Adrenal gland (tissue), 12 donors: ENCODE measurements around the gene ADAMTSL1. TPM values are rescaled to one million over a fixed set of nuclear protein-coding genes. Genes with fewer than 3 reads are reported as not detected.

Source experiments
- DNase-seq, 7 donors: peaks; one replicate each; pipeline ENCODE4 v3.0.0-alpha.2; 2019 to 2020
- H3K27ac ChIP-seq, 5 donors: fragments of 200-600 bp; sonication (generic) in 4 of 5; 1 replicate in 3 of 5; 2 replicates in 2 of 5; pipeline versions ENCODE4 v1.5.1 to v1.8.0; 2016 to 2020; ENCODE audit warnings: mild to moderate bottlenecking in 1 of 5
- H3K27me3 ChIP-seq: fragments of 200-600 bp; 2 replicates; pipeline ENCODE4 v1.8.0; 2021
- H3K36me3 ChIP-seq, 2 donors: fragments of 200-600 bp; replicated peaks in 1 of 2; 1 replicate in 1 of 2; 2 replicates in 1 of 2; pipeline versions ENCODE4 v1.5.1 to v1.8.0; 2018 to 2022
- H3K4me1 ChIP-seq, 2 donors: fragments of 200-600 bp; replicated peaks in 1 of 2; 1 replicate in 1 of 2; 2 replicates in 1 of 2; pipeline versions ENCODE4 v1.5.1 to v1.8.0; 2018 to 2021
- H3K4me3 ChIP-seq, 4 donors: fragments of 200-600 bp; sonication (generic) in 3 of 4; one replicate each; pipeline ENCODE4 v1.5.1; 2016 to 2018
- H3K9me3 ChIP-seq, 3 donors: fragments of 200-600 bp; sonication (generic) in 1 of 3; replicated peaks in 1 of 3; 1 replicate in 2 of 3; 2 replicates in 1 of 3; pipeline versions ENCODE4 v1.5.1 to v1.8.0; 2016 to 2021
- POLR2A ChIP-seq, 2 donors: fragments of 450-650 bp; IDR thresholded peaks; one replicate each; pipeline ENCODE4 v1.6.1; 2017; ENCODE audit warnings: antibody characterized with exemption in 2 of 2, mild to moderate bottlenecking in 2 of 2, moderate library complexity in 1 of 2
- WGBS, 4 donors: extraction: QIAGEN DNeasy Blood & Tissue Kit in 2 of 4; methylation state at CpG; one replicate each; pipeline versions ENCODE4 v1.1.5 to v1.1.7; 2013 to 2017; 5-methylcytosine and 5-hydroxymethylcytosine counted together
- intact Hi-C, 2 donors: fragments of 100-400 bp; cut with DNase I; formaldehyde crosslinking; loops; one replicate each; pipeline versions ENCODE4 v1.14.1 to v1.15.0; 2022 to 2023
- polyA plus RNA-seq, 3 donors: library from polyadenylated mRNA; stranded (reverse); fragments of 200-250 nt in 2 of 3; fragments of 350-450 nt in 1 of 3; fragmentation: Illumina TruSeq in 1 of 3; extraction: RNeasy Lipid Tissue Mini Kit (QIAGEN cat#74804) in 1 of 3; gene quantifications; one replicate each; pipeline ENCODE4 v1.2.3, GENCODE V29; 2013 to 2014
- total RNA-seq, 9 donors: library from RNA; depleted of rRNA in 4 of 9; stranded (reverse); fragments of >200 nt in 4 of 9; fragments of 120-200 nt in 1 of 9; fragmentation: NEBNext Ultra II Directional in 1 of 9; extraction: Animal tissue kit (Norgen Biotek cat#: 25700) in 1 of 9; gene quantifications; one replicate each; pipeline versions ENCODE4 v1.1.0 to v1.2.4, GENCODE V29; 2013 to 2023
- TF ChIP-seq, protein P1 (sequence below), 6 experiments: fragments of 450-650 bp in 4 of 6; fragments of 200-600 bp in 2 of 6; sonication (generic) in 1 of 6; IDR thresholded peaks; 1 replicate in 5 of 6; 2 replicates in 1 of 6; pipeline versions ENCODE4 v1.5.1 to v1.8.0; 2016 to 2021; ENCODE audit warnings: antibody characterized with exemption in 6 of 6, mild to moderate bottlenecking in 2 of 6, moderate library complexity in 1 of 6
- donor health status: healthy with polysubstance abuse.
- donor health status: Bipolar disorder and iron deficiency.
- donor health status: DM: yes; HTN: yes; CAD: no.
- donor health status: DM: no; HTN: no; CAD: no.
- donor health status: DM: no; HTN: no; CAD: no.
- donor health status: DM: yes; HTN: yes; CAD: no.

Gene ADAMTSL1
- total and polyA plus RNA-seq, 12 donors = 4.9 to 38.1 (median 20.6) TPM

DNA sequence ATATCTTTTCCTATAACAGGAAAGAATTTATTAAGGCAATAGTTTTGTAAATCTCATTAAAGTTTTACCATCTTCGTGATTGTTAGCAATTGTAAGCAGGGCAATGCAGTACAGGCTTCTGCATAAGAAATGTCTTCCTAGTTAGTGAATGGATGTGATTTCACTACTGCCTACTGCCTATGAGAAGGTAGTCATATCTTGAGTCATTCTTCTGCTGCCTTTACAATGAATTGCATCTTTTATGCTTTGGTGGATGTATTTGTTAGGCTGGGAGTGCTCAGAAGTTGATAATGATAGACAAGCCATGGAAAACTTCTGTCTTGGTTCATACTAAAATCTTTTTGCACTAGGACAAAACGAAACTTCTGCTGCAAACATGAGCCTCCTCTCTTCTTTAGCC is 128.0 kb downstream of the ADAMTSL1 start:
- no peak for DNase-seq
- no peak overlapping the region for H3K27ac ChIP-seq
- H3K36me3 ChIP-seq = no peaks in the 10 kb centered on the region
- no peak overlapping the region for H3K4me3 ChIP-seq
- no peaks in the 10 kb centered on the region for H3K27me3 ChIP-seq
- no peak for TF ChIP-seq POLR2A (IDR thresholded peaks at IDR 0.05)
- TF ChIP-seq, protein P1, sequence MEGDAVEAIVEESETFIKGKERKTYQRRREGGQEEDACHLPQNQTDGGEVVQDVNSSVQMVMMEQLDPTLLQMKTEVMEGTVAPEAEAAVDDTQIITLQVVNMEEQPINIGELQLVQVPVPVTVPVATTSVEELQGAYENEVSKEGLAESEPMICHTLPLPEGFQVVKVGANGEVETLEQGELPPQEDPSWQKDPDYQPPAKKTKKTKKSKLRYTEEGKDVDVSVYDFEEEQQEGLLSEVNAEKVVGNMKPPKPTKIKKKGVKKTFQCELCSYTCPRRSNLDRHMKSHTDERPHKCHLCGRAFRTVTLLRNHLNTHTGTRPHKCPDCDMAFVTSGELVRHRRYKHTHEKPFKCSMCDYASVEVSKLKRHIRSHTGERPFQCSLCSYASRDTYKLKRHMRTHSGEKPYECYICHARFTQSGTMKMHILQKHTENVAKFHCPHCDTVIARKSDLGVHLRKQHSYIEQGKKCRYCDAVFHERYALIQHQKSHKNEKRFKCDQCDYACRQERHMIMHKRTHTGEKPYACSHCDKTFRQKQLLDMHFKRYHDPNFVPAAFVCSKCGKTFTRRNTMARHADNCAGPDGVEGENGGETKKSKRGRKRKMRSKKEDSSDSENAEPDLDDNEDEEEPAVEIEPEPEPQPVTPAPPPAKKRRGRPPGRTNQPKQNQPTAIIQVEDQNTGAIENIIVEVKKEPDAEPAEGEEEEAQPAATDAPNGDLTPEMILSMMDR (IDR thresholded peaks at IDR 0.05) = no peak
- H3K9me3 ChIP-seq = no peaks in the 10 kb centered on the region
- peaks cover 5 to 44% of the 10 kb centered on the region in 2 donors for H3K4me1 ChIP-seq
- WGBS, 4 donors = 75 to 87% (median 81%) methylated on average over 2 of the region's 2 CpGs
- intact Hi-C loops = no loop called here

DNA sequence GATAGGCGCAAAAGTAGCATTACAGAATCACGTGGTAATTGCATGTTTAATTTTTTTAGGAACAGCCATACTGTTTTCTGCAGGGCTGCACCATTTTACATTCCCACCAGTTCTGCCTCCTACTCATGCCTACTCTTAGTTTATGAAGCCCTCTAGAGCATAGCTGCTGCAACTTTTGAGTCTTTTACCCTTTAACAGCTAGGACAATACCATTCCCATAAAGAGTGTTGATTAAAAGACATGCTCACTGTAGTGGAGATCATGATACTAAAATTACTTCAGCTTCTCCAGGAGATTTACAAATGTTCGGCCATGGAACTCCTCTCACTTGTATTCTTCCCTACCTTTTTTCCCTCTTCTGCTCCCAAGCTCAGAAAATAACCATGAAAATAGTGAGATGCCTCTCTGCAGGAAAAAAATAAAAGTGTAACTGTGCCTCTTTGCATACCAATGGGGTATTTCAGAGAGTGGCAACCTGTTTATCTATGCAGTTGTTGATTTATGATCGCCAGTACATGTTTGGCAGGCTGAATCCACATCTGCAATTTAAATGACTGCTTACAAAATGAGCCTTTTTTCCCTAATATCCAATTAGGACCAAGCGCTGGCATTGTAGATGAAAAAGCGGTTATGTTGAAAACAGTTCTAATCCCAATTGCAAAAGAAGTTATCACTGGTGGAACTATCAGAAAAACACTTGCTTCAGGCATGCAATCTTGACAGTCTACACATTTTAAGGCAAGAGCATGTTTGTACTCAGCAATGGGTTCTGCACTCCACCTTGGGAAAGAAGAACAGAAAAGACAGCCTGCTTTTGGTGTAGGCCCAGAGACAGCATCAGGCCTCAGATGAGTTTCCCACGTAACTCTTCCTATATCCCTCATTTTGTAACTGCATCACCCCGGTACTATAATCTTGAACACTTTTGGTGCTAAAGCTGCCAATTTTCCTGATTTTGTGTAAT is 131.1 kb downstream of the ADAMTSL1 start:
- no peak for DNase-seq
- H3K4me1 ChIP-seq = peaks cover 5 to 31% of the 10 kb centered on the region in 2 donors
- intact Hi-C loops = no loop called here

DNA sequence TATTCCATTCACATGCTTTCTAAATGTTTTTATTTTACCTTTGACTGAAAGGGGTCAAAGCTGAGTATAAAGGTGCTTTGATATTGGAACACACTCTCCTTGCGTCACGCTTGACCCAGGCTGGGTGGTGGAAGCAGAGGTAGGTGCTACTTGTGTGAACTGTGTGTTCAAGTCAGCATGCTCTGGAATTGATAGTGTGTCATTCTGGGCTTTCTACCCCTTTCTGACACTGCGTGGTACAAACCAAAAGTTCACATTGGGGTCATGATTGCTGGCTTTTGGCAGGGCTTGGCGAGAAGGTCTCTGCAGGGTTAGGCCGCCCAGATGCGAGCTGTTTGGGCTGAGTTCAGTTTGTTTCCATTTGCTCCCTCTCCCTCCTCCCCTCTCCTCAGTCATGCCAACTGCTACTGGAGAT is 131.8 kb downstream of the ADAMTSL1 start:
- Histone ChIP-seq H3K4me3 (no peak overlapping the region), H3K36me3 (no peaks in the 10 kb centered on the region), H3K4me1 (peaks cover 4 to 25% of the 10 kb centered on the region in 2 donors), H3K27me3 (no peaks in the 10 kb centered on the region), H3K27ac (peak overlapping the region in 2 of 5 donors; percentile 9 to 11), H3K9me3 (no peaks in the 10 kb centered on the region)
- peak in 6 of 7 donors; percentile 33 to 66 (median 50) for DNase-seq
- intact Hi-C loops = no loop called here
- TF ChIP-seq POLR2A (IDR thresholded peaks at IDR 0.05) = no peak
- TF ChIP-seq, protein P1 (IDR thresholded peaks at IDR 0.05) = no peak
- 51 to 62% (median 57%) methylated on average over 6 of the region's 6 CpGs for WGBS, 4 donors

More for the DNA sequence above, 131.1 kb downstream of the ADAMTSL1 start:
- Histone ChIP-seq H3K36me3 (no peaks in the 10 kb centered on the region), H3K9me3 (no peaks in the 10 kb centered on the region), H3K27ac (peak overlapping the region in 2 of 5 donors; percentile 9 to 11), H3K4me3 (no peak overlapping the region), H3K27me3 (no peaks in the 10 kb centered on the region)
- TF ChIP-seq, protein P1 (IDR thresholded peaks at IDR 0.05) = no peak
- TF ChIP-seq POLR2A (IDR thresholded peaks at IDR 0.05) = no peak
- 89 to 94% (median 92%) methylated on average over 8 of the region's 8 CpGs for WGBS, 4 donors

DNA sequence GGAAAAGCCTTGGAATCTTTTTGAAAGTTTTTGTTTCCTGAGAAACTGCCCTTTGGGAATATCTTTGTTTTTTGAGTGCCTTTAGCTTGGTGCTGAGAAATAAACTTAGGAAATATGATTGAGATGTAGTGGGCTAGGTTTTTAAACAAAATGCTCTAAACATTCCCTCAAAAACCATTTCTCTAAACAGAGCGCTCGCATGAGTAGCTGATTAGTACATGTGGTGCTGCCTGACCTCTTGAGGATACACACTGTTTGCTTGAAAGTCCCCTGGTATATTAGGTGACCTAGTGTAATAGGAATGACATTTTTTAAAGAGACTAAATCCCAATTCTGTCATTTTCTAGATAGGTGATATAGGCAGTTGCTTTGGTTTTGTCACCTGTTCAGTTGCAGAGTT is 132.3 kb downstream of the ADAMTSL1 start:
- H3K27me3 ChIP-seq = no peaks in the 10 kb centered on the region
- WGBS, 4 donors = 81 to 91% (median 88%) methylated on average over 2 of the region's 2 CpGs
- H3K4me1 ChIP-seq = peaks cover 0 to 20% of the 10 kb centered on the region in 2 donors
- H3K9me3 ChIP-seq = no peaks in the 10 kb centered on the region
- DNase-seq = no peak
- no peak overlapping the region for H3K4me3 ChIP-seq
- peak overlapping the region in 2 of 5 donors; percentile 9 to 11 for H3K27ac ChIP-seq
- intact Hi-C loops = no loop called here
- TF ChIP-seq, protein P1 (IDR thresholded peaks at IDR 0.05) = no peak
- TF ChIP-seq POLR2A (IDR thresholded peaks at IDR 0.05) = no peak
- H3K36me3 ChIP-seq = no peaks in the 10 kb centered on the region
